ENCODE data around the gene TMEM191B. TPM values are rescaled to one million over a fixed set of nuclear protein-coding genes. Genes with fewer than 3 reads are reported as not detected.
"Not testable (repeated sequence)": the region's sequence is repeated elsewhere in the genome, so short reads cannot be mapped to it uniquely, and the experiment has no call there.

The TMEM191B gene
- total RNA-seq, result 0.30 and 0.35 TPM in 2 replicates

DNA sequence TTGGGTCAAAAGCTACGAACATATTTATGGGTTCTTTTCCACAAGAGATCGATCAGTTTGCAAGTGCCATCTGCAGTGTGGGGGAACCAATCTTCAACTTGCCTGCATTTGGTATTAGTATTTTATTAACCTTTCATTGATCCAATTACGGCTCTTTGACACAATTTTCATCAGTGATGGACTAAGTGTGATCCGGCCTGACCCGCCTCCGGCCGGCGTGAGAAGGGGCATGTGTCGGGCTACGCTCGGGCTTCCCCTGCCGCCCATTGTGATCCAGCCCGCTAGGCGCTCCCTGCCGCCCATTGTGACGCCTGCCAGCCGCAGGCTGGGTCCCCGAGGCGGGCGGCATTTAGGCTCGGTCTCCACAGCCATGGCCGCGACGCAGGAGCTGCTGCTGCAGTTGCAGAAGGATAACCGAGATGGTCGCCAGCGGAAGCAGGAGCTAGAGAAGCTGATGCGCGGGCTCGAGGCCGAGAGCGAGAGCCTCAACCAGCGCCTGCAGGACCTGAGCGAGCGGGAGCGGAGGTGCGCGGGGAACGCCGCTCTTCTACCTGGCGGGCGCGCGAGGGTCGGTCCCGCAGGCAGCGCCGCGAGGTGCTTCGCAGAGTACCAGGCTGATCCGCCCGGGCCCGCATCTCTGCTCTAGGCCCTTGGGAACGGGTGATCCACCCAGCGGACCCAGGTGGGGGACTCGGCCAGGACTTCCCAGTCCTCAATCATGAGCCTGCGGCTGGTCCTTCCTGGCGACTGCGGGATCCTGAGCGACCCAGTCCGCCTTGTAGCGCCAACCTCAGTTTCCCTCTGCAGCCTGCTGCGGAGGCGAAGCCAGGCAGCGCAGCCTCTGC, at the start of gene TMEM191B:
Gene TMEM191B (plus strand): TSS at position 51 of the 845 bp plus-strand sequence. CDS start 179 bp downstream, at position 230.
- DNase-seq (ENCODE audit: low read depth), result not testable (repeated sequence)

DNA sequence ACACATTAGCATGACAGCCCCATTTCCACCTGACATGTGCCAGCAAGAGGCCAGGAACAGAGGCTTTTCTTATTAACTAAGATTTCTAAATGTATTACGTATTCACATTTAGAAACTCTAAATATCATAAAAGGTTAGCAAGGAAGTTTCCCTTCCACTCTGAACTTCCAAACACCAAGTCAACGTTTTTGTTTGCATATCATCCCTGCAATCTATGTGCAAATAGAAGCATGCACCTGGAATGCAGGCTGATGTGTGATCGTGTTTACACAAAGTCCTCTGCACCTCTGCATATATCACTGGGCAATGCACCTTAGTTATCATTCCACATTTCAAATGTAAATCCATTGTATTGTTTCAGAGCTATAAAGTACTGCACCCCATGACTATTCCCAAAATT, 31.4 kb upstream of the TMEM191B start:
- not testable (repeated sequence) for DNase-seq (ENCODE audit: low read depth)

DNA sequence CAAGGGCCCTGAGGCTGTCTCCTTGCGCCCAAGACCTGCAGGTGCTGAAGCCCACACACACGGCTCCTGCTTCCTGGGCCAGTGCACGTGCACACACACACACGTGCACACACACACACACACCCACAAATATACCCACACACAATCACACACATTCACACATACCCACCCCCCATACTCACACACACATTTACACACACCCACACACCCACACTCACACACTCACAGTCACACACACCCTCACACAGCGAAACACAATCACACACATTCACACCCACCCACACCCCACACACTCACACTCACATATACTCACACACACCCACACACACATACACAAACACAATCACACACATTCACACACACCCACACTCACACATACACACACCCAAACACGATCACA, 16.3 kb upstream of the TMEM191B start:
- not testable (repeated sequence) for DNase-seq (ENCODE audit: low read depth)

DNA sequence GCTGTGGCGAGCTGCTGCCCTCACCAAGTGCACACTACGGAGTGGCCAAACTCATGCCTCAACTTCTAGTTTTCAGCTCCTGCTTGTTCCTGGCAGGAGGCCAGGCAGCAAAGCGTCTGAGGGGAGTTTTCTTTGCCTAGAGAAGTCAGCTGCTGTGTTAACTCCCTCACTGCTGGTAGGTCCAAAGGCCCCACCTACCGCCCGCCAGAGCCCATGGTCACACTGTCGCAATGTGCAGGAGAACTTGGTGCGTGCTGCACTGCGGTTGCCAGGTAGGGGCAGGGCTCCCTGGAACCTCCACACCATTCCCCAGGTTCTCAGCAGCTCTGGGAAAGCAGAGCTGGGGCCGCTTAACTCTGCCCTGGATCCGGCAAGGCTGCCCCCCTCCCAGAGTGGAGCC, 15.2 kb upstream of the TMEM191B start:
- DNase-seq (ENCODE audit: low read depth), result not testable (repeated sequence)

DNA sequence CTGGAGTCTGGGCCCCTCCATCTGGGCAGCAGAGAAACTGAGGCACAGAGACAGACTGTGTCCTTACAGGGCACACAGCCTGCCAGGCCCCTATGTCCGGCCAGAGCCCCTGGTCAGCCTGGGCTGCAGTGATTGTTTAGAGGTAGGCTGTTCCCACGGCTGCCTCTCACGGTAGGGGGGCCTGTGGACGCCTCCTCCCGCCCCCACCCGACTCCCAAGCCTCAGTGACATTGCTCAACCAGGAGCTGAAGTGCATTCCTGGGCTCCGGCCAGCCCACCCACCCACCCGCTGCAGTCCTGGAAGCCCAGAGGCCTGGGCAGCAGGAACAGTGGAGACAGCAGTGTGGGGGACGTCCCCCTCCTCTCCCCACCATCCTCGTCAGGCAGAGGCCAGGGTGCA, 14.1 kb upstream of the TMEM191B start:
- DNase-seq (ENCODE audit: low read depth), result not testable (repeated sequence)

DNA sequence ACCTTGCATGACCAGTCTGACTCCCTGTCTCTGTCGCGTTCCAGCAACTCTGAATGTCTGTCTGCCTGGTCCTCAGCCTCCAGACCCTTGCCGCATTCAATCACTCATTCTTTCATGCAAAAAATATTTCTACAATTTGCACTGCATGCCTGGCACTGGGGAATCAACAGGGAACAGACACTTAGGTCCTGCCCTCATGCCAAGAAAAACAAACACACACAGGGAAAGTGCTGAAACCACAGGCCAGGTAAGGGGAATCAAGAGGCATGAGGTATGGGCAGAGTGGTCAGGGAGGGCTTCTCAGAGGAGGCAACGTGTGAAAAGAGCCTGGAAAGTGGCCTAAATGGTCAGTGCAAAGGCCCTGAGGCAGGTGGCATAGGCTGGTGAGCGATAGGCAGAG, 9.5 kb upstream of the TMEM191B start, which contains the start of gene GGTLC3:
Gene GGTLC3 (minus strand): TSS at position 101 of the 400 bp plus-strand sequence. CDS start 264 bp downstream, outside the sequence.
- DNase-seq (ENCODE audit: low read depth), result not testable (repeated sequence)

DNA sequence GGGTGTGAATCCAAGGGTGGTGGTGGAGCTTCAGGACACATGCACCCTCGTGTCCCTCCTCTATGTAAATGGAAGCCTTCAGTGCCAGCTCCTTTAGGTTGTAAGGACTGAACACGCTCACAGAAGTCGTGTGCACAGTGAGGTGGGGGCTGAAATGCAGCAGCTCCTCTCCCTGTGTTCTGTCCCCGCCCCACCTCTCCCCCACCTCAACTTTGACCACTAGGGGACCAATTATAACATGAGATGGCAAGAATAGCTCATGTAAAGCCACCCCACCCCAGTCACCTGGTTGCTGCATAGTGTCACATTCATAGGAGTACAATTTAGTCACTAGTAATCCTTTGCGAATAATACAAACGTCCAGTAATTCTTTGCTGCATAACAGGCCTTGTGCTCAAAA, 4.8 kb upstream of the TMEM191B start:
- not testable (repeated sequence) for DNase-seq (ENCODE audit: low read depth)

DNA sequence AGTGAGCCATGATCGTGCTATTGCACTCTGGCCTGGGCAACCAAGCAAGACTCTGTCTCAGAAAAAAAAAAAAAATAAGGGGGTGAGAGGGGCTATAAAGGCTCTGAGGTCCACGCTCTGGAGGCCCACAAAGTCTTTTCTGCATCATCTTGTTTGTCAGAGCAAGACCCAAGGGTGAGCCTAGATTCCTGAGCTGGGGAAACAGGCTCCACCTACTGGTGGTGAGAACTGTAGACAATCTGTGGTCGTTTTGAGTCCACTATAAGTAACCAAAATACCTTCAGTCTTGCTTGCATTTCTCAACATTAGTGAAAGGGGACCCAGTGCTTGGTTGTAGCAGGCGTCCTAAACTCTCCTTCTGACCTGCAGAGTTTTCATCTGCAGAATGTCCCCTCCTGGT, 4.3 kb upstream of the TMEM191B start:
- DNase-seq (ENCODE audit: low read depth), result not testable (repeated sequence)

DNA sequence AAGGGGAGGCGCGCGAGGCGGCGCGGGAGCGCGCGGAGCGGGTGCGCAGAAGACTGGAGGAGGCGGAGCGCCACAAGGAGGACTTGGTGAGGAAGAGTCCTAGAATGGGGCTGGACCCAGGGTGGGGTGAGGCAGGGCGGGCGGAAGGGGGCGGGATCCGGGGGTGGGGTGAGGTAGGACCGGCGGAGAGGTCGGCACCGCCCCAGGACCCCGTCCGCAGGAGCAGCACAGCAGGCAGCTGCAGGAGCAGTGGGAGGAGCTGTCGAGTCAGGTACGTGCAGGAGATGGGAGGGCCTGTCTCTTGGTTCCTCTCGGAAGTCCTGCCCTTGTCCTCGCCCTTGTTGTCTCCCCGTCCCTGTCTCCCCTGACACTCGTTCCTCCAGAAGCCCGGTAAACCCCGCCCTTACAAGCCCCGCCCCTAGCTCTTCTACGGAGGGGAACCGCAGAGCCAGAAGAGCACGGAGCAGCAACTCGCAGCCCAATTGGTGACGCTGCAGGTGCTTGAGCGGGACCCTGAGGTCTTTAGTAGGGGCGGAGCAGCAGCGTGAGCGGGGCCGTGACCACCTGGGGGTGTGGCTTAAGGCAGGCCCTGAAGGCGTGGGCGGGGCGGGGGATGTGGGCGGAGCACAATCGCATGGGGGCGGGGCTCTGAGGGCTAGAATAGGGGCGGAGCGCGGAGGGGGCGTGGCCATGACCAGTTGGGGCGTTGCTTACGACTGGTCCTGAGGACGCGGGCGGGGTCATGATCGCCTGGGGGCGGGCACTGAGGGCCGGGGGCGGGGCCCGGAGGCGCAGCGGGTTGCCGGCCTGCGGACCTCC, 1.2 kb downstream of the TMEM191B start:
- peak; percentile 5 for DNase-seq (ENCODE audit: low read depth)

DNA sequence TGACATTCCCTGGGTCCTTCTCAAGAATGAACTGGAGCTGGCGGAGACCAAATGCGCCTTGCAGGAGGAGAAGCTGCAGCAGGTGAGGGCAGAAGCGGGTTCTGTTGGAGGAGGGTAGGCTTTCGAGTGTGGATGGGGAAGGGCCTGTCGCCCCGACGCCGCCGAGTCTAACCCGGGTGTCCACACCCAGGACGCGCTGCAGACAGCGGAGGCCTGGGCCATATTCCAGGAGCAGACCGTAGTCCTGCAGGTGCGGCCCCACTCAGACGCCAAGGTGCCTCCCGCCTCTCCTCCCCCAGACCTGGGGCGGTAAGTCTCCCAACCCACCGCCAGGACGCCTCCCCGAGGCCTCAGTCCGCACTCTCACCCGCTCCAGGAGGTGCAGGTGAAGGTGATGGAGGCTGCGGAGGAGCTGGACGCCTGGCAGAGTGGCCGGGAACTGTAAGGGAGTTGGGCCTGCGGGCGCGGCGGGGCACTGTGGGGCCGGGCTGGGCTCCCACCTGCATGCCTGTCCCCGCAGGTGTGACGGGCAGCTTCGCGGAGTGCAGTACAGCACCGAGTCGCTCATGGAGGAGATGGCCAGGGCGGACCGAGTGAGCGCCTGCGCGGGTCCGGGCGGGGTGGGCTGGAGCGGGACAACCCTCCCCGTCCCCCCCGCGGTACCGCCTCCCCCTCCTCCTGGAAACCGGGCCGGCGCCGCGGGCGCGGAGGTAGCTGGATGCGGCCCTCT, 2.0 kb downstream of the TMEM191B start:
- DNase-seq (ENCODE audit: low read depth), result not testable (repeated sequence)

DNA sequence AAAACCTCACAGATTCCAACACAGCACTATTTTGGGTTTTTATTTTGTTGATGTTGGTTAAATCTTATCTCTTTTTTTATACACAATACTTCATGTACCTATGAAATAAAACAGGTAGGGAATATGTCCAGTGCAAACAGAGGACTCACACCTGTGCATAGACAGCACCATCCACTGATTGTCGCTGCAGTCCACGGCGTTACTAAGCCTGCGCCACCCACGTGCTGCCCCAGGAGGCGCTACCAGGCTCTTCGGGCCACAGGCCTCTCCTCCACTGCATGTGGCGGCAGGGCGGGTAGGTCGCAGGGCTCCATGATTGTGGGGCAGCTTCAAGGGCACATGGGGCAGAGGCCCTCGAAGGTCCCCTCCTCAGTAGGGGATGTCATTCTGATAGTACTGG, 6.0 kb downstream of the TMEM191B start:
- DNase-seq (ENCODE audit: low read depth), result not testable (repeated sequence)

DNA sequence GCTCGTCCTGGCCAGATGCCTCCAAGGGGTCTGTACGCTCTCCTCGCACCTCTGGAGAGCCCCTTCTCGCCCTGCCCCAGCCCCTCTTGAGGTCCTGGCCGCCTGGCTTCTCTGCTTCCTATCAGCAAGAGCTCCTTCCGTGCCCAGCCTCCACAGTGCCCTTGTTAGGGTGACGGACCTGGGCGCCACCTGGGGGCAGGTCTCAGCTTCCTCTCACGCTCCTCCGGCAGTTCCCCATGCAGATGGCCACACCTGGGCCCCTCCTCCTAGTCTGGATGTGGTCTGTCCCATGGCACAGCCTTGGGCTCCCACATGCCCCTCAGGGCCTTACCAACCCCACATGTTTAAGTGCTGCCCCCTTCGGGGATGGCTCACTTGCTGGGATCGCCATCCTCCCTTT, 6.7 kb downstream of the TMEM191B start:
- not testable (repeated sequence) for DNase-seq (ENCODE audit: low read depth)

DNA sequence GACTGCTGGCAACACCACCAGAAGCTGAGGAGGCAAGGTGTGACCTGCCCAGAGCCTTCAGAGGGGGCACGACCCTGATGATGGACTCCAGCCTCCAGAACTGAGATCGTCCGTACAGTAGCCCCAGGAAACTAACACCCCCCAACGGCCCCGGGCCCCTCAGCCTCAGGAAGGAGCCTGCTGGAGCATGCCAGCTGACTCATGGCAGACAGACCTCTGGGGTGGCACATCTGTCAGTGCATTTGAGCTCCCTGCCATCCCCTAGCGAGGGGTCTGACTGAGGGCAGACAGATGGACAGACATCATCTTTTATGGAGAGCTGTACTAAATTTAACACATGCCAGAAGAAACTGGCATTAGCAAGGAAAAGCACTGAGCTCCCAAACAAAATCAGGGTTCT, 12.4 kb downstream of the TMEM191B start:
- DNase-seq (ENCODE audit: low read depth), result not testable (repeated sequence)

DNA sequence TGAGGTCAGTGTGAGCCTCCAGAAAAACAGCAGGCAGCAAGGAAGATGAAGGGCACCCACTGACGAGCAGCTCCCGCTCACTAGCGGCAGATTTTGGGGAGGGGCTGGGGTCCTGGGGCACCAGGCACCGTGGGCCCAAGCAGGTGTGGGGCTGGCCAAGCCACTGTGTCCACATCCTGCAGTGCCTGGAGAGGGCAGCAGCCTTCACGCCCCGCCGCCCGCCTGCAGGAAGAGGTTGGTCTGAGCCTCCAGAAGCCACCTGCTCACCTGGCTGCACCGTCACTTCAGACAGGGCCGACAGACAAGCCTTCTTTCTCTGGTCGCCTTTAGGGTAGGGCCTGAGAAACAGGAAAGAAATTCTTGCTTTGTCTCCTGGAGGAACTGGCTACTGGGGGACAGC, 15.8 kb downstream of the TMEM191B start:
- DNase-seq (ENCODE audit: low read depth), result not testable (repeated sequence)

DNA sequence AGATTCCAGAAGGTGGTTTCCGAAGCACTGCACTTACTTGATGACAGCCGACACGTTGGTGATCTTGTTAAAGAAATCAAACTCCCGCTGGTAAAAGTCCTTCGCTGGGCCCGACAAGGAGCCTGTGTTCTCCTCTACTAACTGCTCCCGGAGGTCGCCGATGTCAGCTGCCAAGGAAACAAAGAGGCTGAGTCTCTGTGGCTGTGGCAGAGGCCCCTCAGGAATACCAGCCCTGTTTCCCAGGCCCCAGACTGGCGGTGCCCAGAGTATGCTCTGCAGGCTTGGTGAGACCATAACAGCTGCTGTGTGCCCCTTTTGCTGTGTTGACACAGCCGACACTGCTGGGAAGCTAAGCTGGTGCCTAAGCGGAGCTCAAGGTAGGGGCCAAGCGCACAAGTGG, 17.0 kb downstream of the TMEM191B start:
- DNase-seq (ENCODE audit: low read depth), result not testable (repeated sequence)

DNA sequence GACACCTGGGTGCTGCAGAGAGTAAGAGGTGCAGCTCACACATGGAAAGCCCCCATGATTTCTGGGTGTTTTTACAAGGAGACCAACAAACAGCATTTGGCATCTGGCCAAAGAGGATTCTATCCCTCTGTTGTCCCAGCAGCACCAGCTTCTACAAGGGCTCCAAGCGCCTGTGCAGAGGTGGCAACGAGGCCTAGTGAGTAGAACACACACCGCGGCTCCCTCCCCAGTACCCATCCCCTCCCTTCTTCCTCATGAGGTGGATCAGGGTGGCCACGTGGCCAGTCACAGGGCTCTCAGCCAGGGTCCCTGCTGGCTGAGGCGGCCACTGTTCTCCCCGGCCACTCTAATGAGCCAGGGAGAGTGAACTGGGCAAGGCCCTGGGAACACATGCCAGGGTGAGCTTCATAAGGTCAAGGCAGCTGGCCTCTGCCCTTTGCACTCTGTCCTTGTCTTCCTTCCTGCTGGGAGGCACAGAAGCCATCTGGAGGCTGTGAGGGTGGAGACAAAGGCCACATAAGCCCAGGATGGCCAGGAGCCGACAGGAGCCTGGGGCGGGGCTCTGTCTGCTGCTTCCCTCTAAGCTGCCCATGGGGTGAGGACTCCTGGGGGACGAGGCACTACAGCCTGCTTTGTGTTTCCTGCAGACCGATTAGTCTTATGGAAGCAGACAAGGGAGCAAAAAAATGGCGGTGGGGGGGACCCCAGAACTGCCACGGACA, 22.0 kb downstream of the TMEM191B start:
- DNase-seq (ENCODE audit: low read depth), result not testable (repeated sequence)

DNA sequence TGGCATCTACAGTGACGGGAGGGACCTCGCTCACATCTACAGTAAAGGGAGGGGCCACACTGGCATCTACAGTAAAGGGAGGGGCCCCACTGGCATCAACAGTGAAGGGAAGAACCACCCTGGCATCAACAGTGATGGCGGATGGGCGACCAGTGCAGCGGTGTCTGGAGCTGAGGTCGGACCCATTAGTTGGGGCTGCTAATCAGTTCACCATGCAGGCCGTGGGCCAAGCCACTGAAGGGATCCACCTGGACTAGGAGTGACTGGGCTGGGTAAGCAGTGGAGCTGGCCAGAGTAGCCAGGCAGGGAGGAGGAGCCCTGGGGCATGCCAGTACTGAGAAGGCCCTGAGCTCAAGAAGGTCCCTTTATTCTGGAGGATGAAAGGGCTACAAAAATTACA, 23.4 kb downstream of the TMEM191B start:
- DNase-seq (ENCODE audit: low read depth), result not testable (repeated sequence)

DNA sequence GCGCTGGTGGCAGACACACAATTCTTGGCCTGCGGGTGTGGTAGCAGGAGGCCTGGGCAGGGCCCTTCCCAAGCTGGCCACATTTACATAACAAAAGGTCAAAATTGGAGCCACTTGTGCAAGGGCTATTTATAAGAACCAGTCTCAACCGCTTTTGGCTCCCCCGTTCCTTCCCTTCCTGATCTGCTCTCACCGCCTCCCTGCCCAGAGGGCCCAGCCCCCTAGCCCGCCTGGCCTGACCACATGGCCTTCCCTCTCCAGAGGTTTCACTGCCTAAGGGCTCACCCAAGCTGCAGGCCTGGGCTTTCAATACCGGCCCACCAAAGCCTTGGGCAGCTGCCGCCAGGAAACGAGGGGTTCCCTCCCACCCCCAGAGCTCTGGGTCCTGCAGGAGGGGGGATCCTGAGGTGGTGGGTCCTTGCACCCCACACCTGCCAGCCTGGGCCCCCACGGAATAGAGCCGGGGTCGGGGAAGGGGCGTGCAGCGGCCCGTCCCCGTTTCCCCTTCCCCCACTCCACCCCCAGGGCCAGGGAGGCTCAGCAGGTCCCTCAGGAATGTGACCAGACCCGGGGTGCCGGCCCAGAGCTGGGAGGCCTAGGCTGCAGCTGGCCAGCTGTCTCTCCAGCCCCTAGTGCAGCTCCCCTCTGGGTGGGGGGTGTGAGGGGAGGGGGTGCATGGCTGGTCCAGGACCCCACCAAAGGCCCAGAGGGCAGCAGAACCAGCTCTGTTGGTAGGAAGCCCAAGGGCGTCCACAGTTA, 25.4 kb downstream of the TMEM191B start:
- DNase-seq (ENCODE audit: low read depth), result not testable (repeated sequence)

DNA sequence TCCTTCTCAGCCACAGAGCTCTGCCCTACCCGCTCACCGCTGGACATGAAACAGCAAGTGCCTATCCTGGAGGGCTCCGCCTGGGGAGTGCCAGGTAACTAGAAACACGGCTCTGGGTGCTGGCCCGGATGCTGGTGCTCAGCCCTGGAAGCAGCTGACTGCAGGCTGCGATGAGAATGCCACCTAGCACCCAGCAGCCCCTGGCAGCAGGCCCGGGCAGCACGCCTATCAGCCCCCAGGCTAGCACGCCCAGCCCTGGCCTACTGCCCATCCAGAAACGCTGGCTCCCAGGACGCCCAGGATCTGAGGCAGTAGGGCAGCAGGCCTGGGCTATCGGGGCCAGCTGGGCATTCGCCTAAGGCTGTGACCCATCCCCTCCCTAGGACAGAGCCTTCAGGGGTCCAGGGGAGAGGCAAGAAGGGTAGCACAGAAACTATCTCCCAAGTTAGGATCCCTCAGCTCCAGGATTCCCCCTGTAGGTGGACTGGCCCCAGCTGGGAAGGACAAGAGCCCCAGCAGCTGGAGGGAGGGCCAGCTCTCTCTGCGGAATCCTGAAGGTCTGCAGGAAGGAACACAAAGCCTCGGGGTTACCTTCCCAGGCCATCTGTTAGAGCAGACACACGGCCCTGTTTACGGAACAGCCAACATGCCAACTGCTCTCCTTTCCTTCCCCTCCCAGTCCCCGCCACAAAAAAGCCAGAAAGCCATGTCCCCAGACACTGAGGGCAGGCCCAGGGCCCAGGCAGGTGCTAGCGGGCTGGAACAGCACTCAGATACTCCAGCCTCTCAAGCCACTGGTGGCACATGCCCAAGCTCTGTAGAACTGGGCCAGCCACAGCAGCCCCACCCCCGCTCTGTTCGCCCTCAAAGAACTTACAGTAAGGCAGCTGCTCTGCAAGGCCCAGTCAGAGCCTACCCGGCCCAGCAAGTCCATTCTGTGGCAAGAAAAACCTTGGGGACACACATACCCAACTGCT, 27.0 kb downstream of the TMEM191B start:
- not testable (repeated sequence) for DNase-seq (ENCODE audit: low read depth)

All from renal cortical epithelial cell (primary cell).